K562 (cell line): ENCODE results near the gene FASTKD3. TPM values are rescaled to one million over a fixed set of nuclear protein-coding genes. Genes with fewer than 3 reads are reported as not detected.

ENCODE experiments used
- ATAC-seq: fragments of 200-7000 bp; cut with Tn5 transposase; 3 replicates; pipeline ENCODE4 v1.9.1; 2020; ENCODE audit warnings: moderate library complexity
- BruUV-seq: library from RNA; stranded (reverse); fragments of 400-500 nt; replicated peaks from 2 replicates; lab custom pipeline; 2021; lab: Mats Ljungman, UMichigan
- CTCF ChIA-PET: fragments of 300-600 bp; formaldehyde crosslinking; extraction: SDS; loops from one replicate; lab custom pipeline; 2021; ENCODE audit warnings: low intra/inter-chr PET ratio; lab: Yijun Ruan, JAX
- POLR2A ChIA-PET: fragments of 300-600, 350-650 bp; sonication (Branson Sonifier 250); formaldehyde crosslinking; extraction: SDS; loops from one replicate; lab custom pipeline; 2021; ENCODE audit warnings: antibody characterized with exemption, inconsistent platforms; lab: Yijun Ruan, JAX
- DNase-seq, 4 experiments: peaks; one replicate each; pipeline versions ENCODE4 v3.0.0 to v3.0.0-alpha.2; 2011 to 2018; ENCODE audit warnings: low spot score in 3 of 4, mixed read lengths in 3 of 4; ENCODE audit errors: extremely low read depth in 1 of 4
- FAIRE-seq: peaks from 2 replicates; lab custom pipeline; 2011; peaks lifted over from hg19 to GRCh38; lab: Jason Lieb, UNC
- H2AFZ ChIP-seq: 2 replicates; pipeline ENCODE4 v1.6.0; 2011; ENCODE audit warnings: low read depth, low read length, control low read depth, inconsistent platforms
- H3K27ac ChIP-seq: fragments of 200-600 bp; 3 replicates; pipeline ENCODE4 v1.8.0; 2011; ENCODE audit warnings: low read depth, mild to moderate bottlenecking, control low read depth, inconsistent platforms, low read length, moderate library complexity, mixed read lengths; ENCODE audit errors: extremely low read depth
- H3K27me3 ChIP-seq, 2 experiments: fragments of 300-600 bp in 1 of 2; 2 replicates in 1 of 2; 3 replicates in 1 of 2; pipeline versions ENCODE4 v1.6.0 to v1.8.0; 2011; ENCODE audit warnings: inconsistent platforms in 2 of 2, low read length in 2 of 2, mild to moderate bottlenecking in 1 of 2, mixed read lengths in 1 of 2, moderate library complexity in 1 of 2; ENCODE audit not compliant: control insufficient read depth in 2 of 2, insufficient read depth in 2 of 2
- H3K36me3 ChIP-seq: fragments of 300-600 bp; 3 replicates; pipeline ENCODE4 v1.8.0; 2011; ENCODE audit warnings: mild to moderate bottlenecking, low read length, inconsistent platforms; ENCODE audit not compliant: control insufficient read depth, insufficient read depth
- H3K4me1 ChIP-seq, 2 experiments: fragments of 200-600 bp in 1 of 2; replicated peaks in 1 of 2; 2 replicates in 1 of 2; 3 replicates in 1 of 2; pipeline versions ENCODE4 v1.5.1 to v1.8.0; 2011; ENCODE audit warnings: inconsistent platforms in 2 of 2, low read length in 2 of 2, mild to moderate bottlenecking in 1 of 2, mixed read lengths in 1 of 2, moderate library complexity in 1 of 2; ENCODE audit not compliant: control insufficient read depth in 2 of 2, insufficient read depth in 2 of 2
- H3K4me2 ChIP-seq: 2 replicates; pipeline ENCODE4 v1.6.1; 2011; ENCODE audit warnings: low read length, control low read depth, inconsistent platforms, mixed read lengths; ENCODE audit not compliant: insufficient read depth
- H3K4me3 ChIP-seq: fragments of 200-600 bp; sonication (generic), shearing (Covaris generic); 2 replicates; pipeline ENCODE4 v1.5.1; 2016; ENCODE audit warnings: control low read depth, inconsistent platforms
- H3K79me2 ChIP-seq: fragments of 200-600 bp; 3 replicates; pipeline ENCODE4 v1.8.0; 2011; ENCODE audit warnings: low read length, inconsistent platforms; ENCODE audit not compliant: control insufficient read depth, insufficient read depth
- H3K9ac ChIP-seq, 2 experiments: 2 replicates each; pipeline versions ENCODE4 v1.6.0 to v1.6.1; 2011; ENCODE audit warnings: low read depth in 2 of 2, low read length in 2 of 2, control low read depth in 1 of 2, inconsistent platforms in 1 of 2, mild to moderate bottlenecking in 1 of 2, mixed read lengths in 1 of 2; ENCODE audit not compliant: insufficient read depth in 1 of 2
- H3K9me1 ChIP-seq: one replicate; pipeline ENCODE4 v1.6.0; 2011; ENCODE audit warnings: inconsistent platforms, mild to moderate bottlenecking, low read length, moderate library complexity; ENCODE audit not compliant: control insufficient read depth, insufficient read depth
- H3K9me3 ChIP-seq: replicated peaks from 2 replicates; pipeline ENCODE4 v1.5.1; 2011; ENCODE audit warnings: low read depth, low read length, inconsistent platforms; ENCODE audit not compliant: control insufficient read depth, insufficient read depth
- H4K20me1 ChIP-seq: replicated peaks from 2 replicates; pipeline ENCODE4 v1.6.1; 2011; ENCODE audit warnings: low read length, inconsistent platforms, mixed read lengths; ENCODE audit not compliant: control insufficient read depth, insufficient read depth
- ARID1B ChIP-seq: fragments of 450-650 bp; IDR thresholded peaks from 2 replicates; pipeline ENCODE4 v1.6.1; 2016; ENCODE audit warnings: antibody characterized with exemption, mild to moderate bottlenecking, inconsistent platforms
- CBX1 ChIP-seq: sonication (generic); IDR thresholded peaks from 2 replicates; pipeline ENCODE4 v1.6.1; 2016; ENCODE audit warnings: antibody characterized with exemption, low read depth, mild to moderate bottlenecking
- DIDO1 ChIP-seq: fragments of 450-650 bp; IDR thresholded peaks from 2 replicates; pipeline ENCODE4 v1.6.1; 2016; ENCODE audit warnings: low read depth, missing biosample characterization, missing genetic modification characterization
- FOXP1 ChIP-seq: sonication (generic); formaldehyde crosslinking; IDR thresholded peaks from 2 replicates; pipeline ENCODE4 v1.8.0; 2022; ENCODE audit warnings: mild to moderate bottlenecking, missing genetic modification reagents
- MCM7 ChIP-seq, 2 experiments: fragments of 450-650 bp; IDR thresholded peaks; 2 replicates each; pipeline ENCODE4 v1.6.1; 2016 to 2018
- PHF21A ChIP-seq: fragments of 450-650 bp; IDR thresholded peaks from 2 replicates; pipeline ENCODE4 v1.6.1; 2017; ENCODE audit warnings: low read depth, borderline replicate concordance
- ZKSCAN3 ChIP-seq: fragments of 250-450 bp; sonication (Bioruptor Pico); IDR thresholded peaks from 2 replicates; pipeline ENCODE4 v1.4.0; 2020
- ZKSCAN8 ChIP-seq: fragments of 200-800 bp; sonication (Bioruptor generic); IDR thresholded peaks from 2 replicates; pipeline ENCODE4 v1.6.1; 2016; ENCODE audit warnings: missing genetic modification characterization, missing compliant biosample characterization
- ZNF212 ChIP-seq: fragments of 450-650 bp; formaldehyde crosslinking; IDR thresholded peaks from 2 replicates; pipeline ENCODE4 v1.4.0; 2020; ENCODE audit warnings: mild to moderate bottlenecking
- WGBS: fragments of 100-300 bp; shearing (Covaris generic); methylation state at CpG from one replicate; pipeline ENCODE4 v1.1.6; 2016; ENCODE audit warnings: low coverage, mixed read lengths; ENCODE audit not compliant: insufficient coverage; ENCODE audit errors: missing lambda C conversion rate; 5-methylcytosine and 5-hydroxymethylcytosine counted together
- in situ Hi-C: fragments of 300-500 bp; cut with MboI; formaldehyde crosslinking; loops from 4 replicates; pipeline ENCODE4 v1.15.0; 2018; ENCODE audit warnings: inconsistent platforms, mixed read lengths
- intact Hi-C: fragments of 100-400 bp; cut with micrococcal nuclease; formaldehyde crosslinking; loops from 2 replicates; pipeline ENCODE4 v1.14.2; 2022
- polyA plus RNA-seq, 8 experiments: library from polyadenylated mRNA; depleted of rRNA in 4 of 8; stranded (reverse) in 5 of 8; unstranded in 3 of 8; fragments of >200 nt; fragmentation: Nextera tagmentation in 2 of 8; fragmentation: Illumina TruSeq in 1 of 8; extraction: Ambion mirVana in 2 of 8; extraction: Trizol in 1 of 8; gene quantifications; 2 replicates each; pipeline versions ENCODE4 v1.2.1 to v1.2.3, GENCODE V29; 2011 to 2014; ENCODE audit warnings: inconsistent platforms in 1 of 8, missing spikeins in 1 of 8
- total RNA-seq, 7 experiments: library from RNA; depleted of rRNA in 6 of 7; stranded (reverse); fragments of >200 nt in 6 of 7; fragmentation: Illumina TruSeq in 2 of 7; extraction: Trizol in 2 of 7; gene quantifications; 2 replicates each; pipeline versions ENCODE4 v1.2.1 to v1.2.3, GENCODE V29; 2011 to 2021; ENCODE audit warnings: low replicate concordance in 1 of 7
- TF ChIP-seq, protein P1 (sequence below), 2 experiments: fragments of 450-650 bp in 1 of 2; sonication (generic) in 1 of 2; formaldehyde crosslinking; conservative IDR thresholded peaks; 2 replicates each; pipeline versions ENCODE4 v1.4.0 to v1.8.1; 2020 to 2022; ENCODE audit warnings: mild to moderate bottlenecking in 1 of 2, missing genetic modification reagents in 1 of 2
- TF ChIP-seq, protein P2 (sequence below): sonication (generic); formaldehyde crosslinking; IDR thresholded peaks from 2 replicates; pipeline ENCODE4 v1.8.1; 2023; ENCODE audit warnings: mild to moderate bottlenecking, missing genetic modification reagents
- TF ChIP-seq, protein P3 (sequence below), 2 experiments: fragments of 200-800 bp in 1 of 2; sonication (Bioruptor generic) in 1 of 2; sonication (generic) in 1 of 2; formaldehyde crosslinking in 1 of 2; IDR thresholded peaks in 1 of 2; conservative IDR thresholded peaks in 1 of 2; 2 replicates each; pipeline versions ENCODE4 v1.5.0 to v1.6.1; 2016 to 2020; ENCODE audit warnings: missing compliant biosample characterization in 1 of 2, missing genetic modification characterization in 1 of 2, missing genetic modification reagents in 1 of 2

The FASTKD3 gene
- total and polyA plus RNA-seq, 9 of the 15 experiments (the other 6 are each of a cell fraction or from before 2014, with no cell fraction given), result 17.1 to 149 (median 47.5) TPM

DNA sequence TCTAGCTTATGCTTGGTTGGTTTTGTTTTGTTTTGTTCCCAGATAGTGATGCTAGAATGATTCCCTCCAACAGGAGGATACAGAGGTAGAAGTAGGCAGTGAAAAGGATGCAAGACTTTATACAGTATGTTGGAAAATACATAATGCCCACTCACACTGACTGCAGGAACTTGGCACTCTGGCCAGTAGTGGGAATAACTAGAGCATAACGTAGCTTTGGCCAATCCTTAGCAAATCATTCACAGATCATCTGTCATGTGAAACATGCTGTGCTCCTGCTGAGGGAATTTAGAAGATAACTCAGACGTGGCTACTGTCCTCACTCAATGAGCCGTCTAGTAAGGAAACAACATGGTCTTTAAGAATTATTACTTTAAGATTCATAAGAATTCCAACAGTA lies 31.4 kb downstream of the FASTKD3 start:
- Histone ChIP-seq H3K36me3 (no peaks in the 10 kb centered on the region), H3K27ac (no peak overlapping the region), H3K79me2 (no peaks in the 10 kb centered on the region), H3K9me1 (no peaks in the 10 kb centered on the region), H3K4me1 (no peaks in the 10 kb centered on the region), H3K4me2 (no peak overlapping the region), H4K20me1 (no peaks in the 10 kb centered on the region), H3K27me3 (no peaks in the 10 kb centered on the region), H2AFZ (no peak overlapping the region), H3K9me3 (no peaks in the 10 kb centered on the region), H3K4me3 (no peak overlapping the region), H3K9ac (no peak overlapping the region)
- in situ Hi-C loops (no loop called here), intact Hi-C loops (no loop called here)
- no peak for TF ChIP-seq MCM7 (IDR thresholded peaks at IDR 0.05)
- TF ChIP-seq, protein P1, sequence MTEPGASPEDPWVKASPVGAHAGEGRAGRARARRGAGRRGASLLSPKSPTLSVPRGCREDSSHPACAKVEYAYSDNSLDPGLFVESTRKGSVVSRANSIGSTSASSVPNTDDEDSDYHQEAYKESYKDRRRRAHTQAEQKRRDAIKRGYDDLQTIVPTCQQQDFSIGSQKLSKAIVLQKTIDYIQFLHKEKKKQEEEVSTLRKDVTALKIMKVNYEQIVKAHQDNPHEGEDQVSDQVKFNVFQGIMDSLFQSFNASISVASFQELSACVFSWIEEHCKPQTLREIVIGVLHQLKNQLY (CRISPR knock-in tag; conservative IDR thresholded peaks at IDR 0.05), result no peak
- TF ChIP-seq ZNF212, result no peak
- TF ChIP-seq, protein P2, sequence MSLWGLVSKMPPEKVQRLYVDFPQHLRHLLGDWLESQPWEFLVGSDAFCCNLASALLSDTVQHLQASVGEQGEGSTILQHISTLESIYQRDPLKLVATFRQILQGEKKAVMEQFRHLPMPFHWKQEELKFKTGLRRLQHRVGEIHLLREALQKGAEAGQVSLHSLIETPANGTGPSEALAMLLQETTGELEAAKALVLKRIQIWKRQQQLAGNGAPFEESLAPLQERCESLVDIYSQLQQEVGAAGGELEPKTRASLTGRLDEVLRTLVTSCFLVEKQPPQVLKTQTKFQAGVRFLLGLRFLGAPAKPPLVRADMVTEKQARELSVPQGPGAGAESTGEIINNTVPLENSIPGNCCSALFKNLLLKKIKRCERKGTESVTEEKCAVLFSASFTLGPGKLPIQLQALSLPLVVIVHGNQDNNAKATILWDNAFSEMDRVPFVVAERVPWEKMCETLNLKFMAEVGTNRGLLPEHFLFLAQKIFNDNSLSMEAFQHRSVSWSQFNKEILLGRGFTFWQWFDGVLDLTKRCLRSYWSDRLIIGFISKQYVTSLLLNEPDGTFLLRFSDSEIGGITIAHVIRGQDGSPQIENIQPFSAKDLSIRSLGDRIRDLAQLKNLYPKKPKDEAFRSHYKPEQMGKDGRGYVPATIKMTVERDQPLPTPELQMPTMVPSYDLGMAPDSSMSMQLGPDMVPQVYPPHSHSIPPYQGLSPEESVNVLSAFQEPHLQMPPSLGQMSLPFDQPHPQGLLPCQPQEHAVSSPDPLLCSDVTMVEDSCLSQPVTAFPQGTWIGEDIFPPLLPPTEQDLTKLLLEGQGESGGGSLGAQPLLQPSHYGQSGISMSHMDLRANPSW (CRISPR knock-in tag), result no peak
- TF ChIP-seq ZKSCAN8 (CRISPR knock-in tag), result no peak
- TF ChIP-seq ZKSCAN3 (CRISPR knock-in tag), result no peak
- TF ChIP-seq DIDO1 (tag), result no peak
- no peak for TF ChIP-seq PHF21A
- no peak for TF ChIP-seq CBX1
- TF ChIP-seq FOXP1 (CRISPR knock-in tag), result no peak
- TF ChIP-seq, protein P3, sequence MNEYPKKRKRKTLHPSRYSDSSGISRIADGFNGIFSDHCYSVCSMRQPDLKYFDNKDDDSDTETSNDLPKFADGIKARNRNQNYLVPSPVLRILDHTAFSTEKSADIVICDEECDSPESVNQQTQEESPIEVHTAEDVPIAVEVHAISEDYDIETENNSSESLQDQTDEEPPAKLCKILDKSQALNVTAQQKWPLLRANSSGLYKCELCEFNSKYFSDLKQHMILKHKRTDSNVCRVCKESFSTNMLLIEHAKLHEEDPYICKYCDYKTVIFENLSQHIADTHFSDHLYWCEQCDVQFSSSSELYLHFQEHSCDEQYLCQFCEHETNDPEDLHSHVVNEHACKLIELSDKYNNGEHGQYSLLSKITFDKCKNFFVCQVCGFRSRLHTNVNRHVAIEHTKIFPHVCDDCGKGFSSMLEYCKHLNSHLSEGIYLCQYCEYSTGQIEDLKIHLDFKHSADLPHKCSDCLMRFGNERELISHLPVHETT (CRISPR knock-in tag; conservative IDR thresholded peaks at IDR 0.05 in 1 of 2, IDR thresholded peaks at IDR 0.05 in 1 of 2), result no peak
- no peak for TF ChIP-seq ARID1B
- DNase-seq (no peak), FAIRE-seq (no peak), ATAC-seq (no peak)
- ChIA-PET POLR2A (interaction anchor here (0.7 to 0.9 kb wide), 2 partner anchors 18 to 70 kb away, joined by 3 read pairs; no protein-coding TSS in a partner anchor), CTCF (no interaction called here)
- no TSS peak for BruUV-seq
- 3% methylated on average over 3 of the region's 3 CpGs for WGBS
